Gastrocnemius medialis (tissue), 4 donors: Measurements from ENCODE around the gene KLHL12.
A peak's percentile ranks its signal among the peaks of the same experiment; 100 is the strongest.

Source experiments
- CTCF ChIP-seq, 5 experiments: fragments of 450-650 bp in 3 of 5; fragments of 200-600 bp in 2 of 5; sonication (generic) in 2 of 5; IDR thresholded peaks in 4 of 5; conservative IDR thresholded peaks in 1 of 5; 1 replicate in 4 of 5; 2 replicates in 1 of 5; pipeline ENCODE4 v1.5.1; 2016 to 2019; ENCODE audit warnings: antibody characterized with exemption in 5 of 5, mild to moderate bottlenecking in 3 of 5, moderate library complexity in 3 of 5
- POLR2A ChIP-seq, 2 donors: fragments of 450-650 bp; IDR thresholded peaks; one replicate each; pipeline ENCODE4 v1.6.1; 2017; ENCODE audit warnings: antibody characterized with exemption in 2 of 2, mild to moderate bottlenecking in 2 of 2, moderate library complexity in 2 of 2

DNA sequence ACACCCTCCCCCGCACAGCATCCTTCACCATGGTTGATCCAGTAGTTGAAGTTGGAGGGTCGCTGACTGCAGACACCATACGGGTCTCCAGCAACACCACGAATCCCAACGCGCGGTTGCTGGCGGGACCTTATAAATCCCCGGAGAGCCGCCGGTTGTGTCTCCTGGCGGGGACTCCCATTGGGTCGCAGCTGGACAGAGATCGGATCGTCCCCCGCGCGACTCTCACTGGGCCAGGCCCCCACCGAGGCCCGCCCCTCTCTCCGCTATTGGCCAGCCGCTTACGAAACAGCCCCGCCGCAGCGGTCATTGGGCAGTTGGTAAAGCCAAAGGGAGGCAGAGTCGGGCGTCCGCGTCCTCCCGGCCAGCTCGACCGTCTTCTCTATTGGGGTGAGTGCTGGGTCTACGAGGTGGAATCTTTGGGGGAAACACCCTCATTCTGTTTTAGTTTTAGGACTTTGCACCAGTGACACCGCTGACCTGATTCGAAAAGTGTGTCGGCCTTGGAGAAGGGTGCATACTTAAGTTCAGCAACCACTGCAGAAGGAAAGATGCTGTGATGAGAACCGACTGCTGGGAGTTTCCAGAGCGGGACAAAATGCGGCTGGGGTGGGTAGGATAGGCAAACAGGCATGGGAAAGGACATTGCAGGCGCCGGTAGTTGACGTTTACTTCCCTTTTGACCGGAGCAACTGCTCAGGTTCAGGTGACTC lies 65.5 kb downstream of the KLHL12 start:
- TF ChIP-seq CTCF (IDR thresholded peaks at IDR 0.05 in 4 of 5, conservative IDR thresholded peaks at IDR 0.05 in 1 of 5) (no peak), POLR2A (IDR thresholded peaks at IDR 0.05) (peak in 1 of 2 donors; percentile 52)
